ENCODE results near the gene ATP5ME. TPM values are rescaled to one million over a fixed set of nuclear protein-coding genes. Genes with fewer than 3 reads are reported as not detected.
A peak's percentile ranks its signal among the peaks of the same experiment; 100 is the strongest.

ATP5ME gene
- polyA plus RNA-seq, 1 of the 3 experiments (the other 2 are of a cell fraction): 1,185 TPM

- ChIA-PET CTCF (interaction anchor here (0.8 to 1.0 kb wide), 2 partner anchors 13 to 27 kb away, joined by 3 read pairs; no protein-coding TSS in a partner anchor), POLR2A (interaction anchor here (0.7 kb wide), 1 partner anchor 53 kb away, joined by 3 read pairs; no protein-coding TSS in a partner anchor)
- Histone ChIP-seq H3K4me3 (ENCODE audit: low read depth in 2 of 2, low read length in 1 of 2) (no peak overlapping the region; a peak in 1 of 4 replicates), H3K9me2 (no peaks in the 10 kb centered on the region), H3K4me2 (no peak overlapping the region), H3F3A (replicated peaks; ENCODE audit: insufficient read depth) (no peaks in the 10 kb centered on the region), H3K27ac (ENCODE audit: low read depth in 2 of 2, low read length in 1 of 2) (no peak overlapping the region; a peak in 1 of 4 replicates), H3K79me2 (ENCODE audit: insufficient read depth) (no peaks in the 10 kb centered on the region), H3K4me1 (ENCODE audit: control insufficient read depth in 1 of 2, insufficient read depth in 2 of 2, low read depth in 1 of 2, low read length in 1 of 2) (peaks cover 0 to 14% of the 10 kb centered on the region in 2 experiments; a peak in 1 of 4 replicates), H3K9me3 (no peaks in the 10 kb centered on the region), H2AFZ (ENCODE audit: low read depth) (no peak overlapping the region), H3K27me3 (ENCODE audit: insufficient read depth) (0 out of 2 replicates have a peak, but pooled peaks cover 6% of the 10 kb centered on the region), H3K9ac (no peak overlapping the region), H4K20me1 (ENCODE audit: insufficient read depth) (no peaks in the 10 kb centered on the region), H3K36me3 (replicated peaks in 1 of 2; ENCODE audit: control insufficient read depth in 1 of 2, insufficient read depth in 2 of 2, low read length in 1 of 2) (no peaks in the 10 kb centered on the region)
- DNase-seq: peak; percentile 81
- TF ChIP-seq MEF2A (IDR thresholded peaks at IDR 0.05; ENCODE audit: borderline replicate concordance, low read depth): no peak
- TF ChIP-seq RCOR1 (IDR thresholded peaks at IDR 0.05; ENCODE audit: low read length): no peak
- no peak for TF ChIP-seq GABPA (IDR thresholded peaks at IDR 0.05; ENCODE audit: low read depth)
- no peak for TF ChIP-seq NRF1 (IDR thresholded peaks at IDR 0.05; ENCODE audit: low read depth, low read length)
- TF ChIP-seq YY1 (IDR thresholded peaks at IDR 0.05; ENCODE audit: low read depth): no peak
- WGBS (ENCODE audit: low lambda C conversion rate): 32% methylated on average over 17 of the region's 58 CpGs
Observed at GRCh38 chr4:656436-657337, 17.4 kb downstream of the ATP5ME start.

DNA sequence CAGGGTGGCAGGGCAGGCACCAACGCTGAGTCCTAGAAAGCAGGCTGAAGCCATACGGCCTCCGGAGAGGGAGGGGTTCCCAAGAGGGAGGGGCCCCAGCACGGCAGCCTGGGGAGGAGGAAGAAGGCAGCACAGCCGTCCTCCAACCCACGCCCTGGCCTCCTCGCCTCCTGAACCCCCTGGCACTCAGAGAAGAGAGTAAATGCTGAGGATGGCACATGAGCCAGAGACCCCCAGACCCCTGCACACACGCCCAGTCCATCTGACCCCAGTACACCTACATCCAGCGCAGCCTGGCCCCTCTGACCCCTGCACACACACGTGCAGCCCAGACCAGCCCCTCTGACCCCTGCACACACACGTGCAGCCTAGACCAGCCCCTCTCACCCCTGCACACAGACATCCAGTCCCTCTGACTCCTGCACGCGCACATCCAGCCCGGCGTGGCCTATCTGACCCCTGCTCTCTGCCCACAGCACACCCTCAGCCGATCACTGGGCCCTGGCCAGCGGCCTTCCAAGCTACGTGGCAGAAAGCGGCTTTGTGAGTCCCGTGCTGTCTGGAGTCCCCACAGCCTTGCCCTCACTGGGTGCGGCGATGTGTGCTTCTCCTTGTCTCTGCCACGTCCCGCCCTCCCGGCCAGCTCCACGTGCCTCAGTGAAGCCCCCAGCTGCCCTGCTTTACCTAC, 18.5 kb downstream of the ATP5ME start:
- no peaks in the 10 kb centered on the region for H3K9me3 ChIP-seq
- no peak overlapping the region for H3K27ac ChIP-seq (ENCODE audit: low read depth in 2 of 2, low read length in 1 of 2)
- H3K4me2 ChIP-seq: no peak overlapping the region
- no peak for TF ChIP-seq RAD21 (IDR thresholded peaks at IDR 0.05; ENCODE audit: low read length)
- TF ChIP-seq, protein P1, sequence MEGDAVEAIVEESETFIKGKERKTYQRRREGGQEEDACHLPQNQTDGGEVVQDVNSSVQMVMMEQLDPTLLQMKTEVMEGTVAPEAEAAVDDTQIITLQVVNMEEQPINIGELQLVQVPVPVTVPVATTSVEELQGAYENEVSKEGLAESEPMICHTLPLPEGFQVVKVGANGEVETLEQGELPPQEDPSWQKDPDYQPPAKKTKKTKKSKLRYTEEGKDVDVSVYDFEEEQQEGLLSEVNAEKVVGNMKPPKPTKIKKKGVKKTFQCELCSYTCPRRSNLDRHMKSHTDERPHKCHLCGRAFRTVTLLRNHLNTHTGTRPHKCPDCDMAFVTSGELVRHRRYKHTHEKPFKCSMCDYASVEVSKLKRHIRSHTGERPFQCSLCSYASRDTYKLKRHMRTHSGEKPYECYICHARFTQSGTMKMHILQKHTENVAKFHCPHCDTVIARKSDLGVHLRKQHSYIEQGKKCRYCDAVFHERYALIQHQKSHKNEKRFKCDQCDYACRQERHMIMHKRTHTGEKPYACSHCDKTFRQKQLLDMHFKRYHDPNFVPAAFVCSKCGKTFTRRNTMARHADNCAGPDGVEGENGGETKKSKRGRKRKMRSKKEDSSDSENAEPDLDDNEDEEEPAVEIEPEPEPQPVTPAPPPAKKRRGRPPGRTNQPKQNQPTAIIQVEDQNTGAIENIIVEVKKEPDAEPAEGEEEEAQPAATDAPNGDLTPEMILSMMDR (IDR thresholded peaks at IDR 0.05): no peak
- peaks cover 13% of the 10 kb centered on the region; the same call in 1 of the 2 replicates for H3K27me3 ChIP-seq (ENCODE audit: insufficient read depth)
- H2AFZ ChIP-seq (ENCODE audit: low read depth): no peak overlapping the region
- H3K4me1 ChIP-seq (ENCODE audit: control insufficient read depth in 1 of 2, insufficient read depth in 2 of 2, low read depth in 1 of 2, low read length in 1 of 2): peaks cover 0 to 14% of the 10 kb centered on the region in 2 experiments; a peak in 1 of 4 replicates
- DNase-seq: no peak
- 70% methylated on average over 20 of the region's 26 CpGs for WGBS (ENCODE audit: low lambda C conversion rate)
- H3F3A ChIP-seq (replicated peaks; ENCODE audit: insufficient read depth): no peaks in the 10 kb centered on the region
- ChIA-PET POLR2A (no interaction called here), CTCF (interaction anchor here (0.8 kb wide), 1 partner anchor 14 kb away, joined by 3 read pairs; no protein-coding TSS in a partner anchor)
- H3K79me2 ChIP-seq (ENCODE audit: insufficient read depth): no peaks in the 10 kb centered on the region
- H3K36me3 ChIP-seq (replicated peaks in 1 of 2; ENCODE audit: control insufficient read depth in 1 of 2, insufficient read depth in 2 of 2, low read length in 1 of 2): no peaks in the 10 kb centered on the region
- H3K9me2 ChIP-seq: no peaks in the 10 kb centered on the region
- H3K9ac ChIP-seq: no peak overlapping the region
- H3K4me3 ChIP-seq (ENCODE audit: low read depth in 2 of 2, low read length in 1 of 2): no peak overlapping the region
- no peaks in the 10 kb centered on the region for H4K20me1 ChIP-seq (ENCODE audit: insufficient read depth)

Measured in SK-N-SH (cell line).